Right renal cortex interstitium (tissue), 3 donors: Measurements from ENCODE around the gene PSMD8. TPM values are rescaled to one million over a fixed set of nuclear protein-coding genes. Genes with fewer than 3 reads are reported as not detected.
"Not testable (repeated sequence)": the region's sequence is repeated elsewhere in the genome, so short reads cannot be mapped to it uniquely, and the experiment has no call there.

Experiments used
- DNase-seq, 3 donors: peaks; one replicate each; pipeline ENCODE4 v3.0.0-alpha.2; 2013; ENCODE audit warnings: low read depth in 3 of 3, low spot score in 2 of 3
- polyA plus RNA-seq, 3 donors: library from polyadenylated mRNA; unstranded; fragments of 120-200 nt; gene quantifications; one replicate each; pipeline ENCODE4 v1.2.1, GENCODE V29; 2013; ENCODE audit not compliant: insufficient read length in 3 of 3

PSMD8 gene
- polyA plus RNA-seq, 3 donors = 161 to 172 (median 169) TPM

DNA sequence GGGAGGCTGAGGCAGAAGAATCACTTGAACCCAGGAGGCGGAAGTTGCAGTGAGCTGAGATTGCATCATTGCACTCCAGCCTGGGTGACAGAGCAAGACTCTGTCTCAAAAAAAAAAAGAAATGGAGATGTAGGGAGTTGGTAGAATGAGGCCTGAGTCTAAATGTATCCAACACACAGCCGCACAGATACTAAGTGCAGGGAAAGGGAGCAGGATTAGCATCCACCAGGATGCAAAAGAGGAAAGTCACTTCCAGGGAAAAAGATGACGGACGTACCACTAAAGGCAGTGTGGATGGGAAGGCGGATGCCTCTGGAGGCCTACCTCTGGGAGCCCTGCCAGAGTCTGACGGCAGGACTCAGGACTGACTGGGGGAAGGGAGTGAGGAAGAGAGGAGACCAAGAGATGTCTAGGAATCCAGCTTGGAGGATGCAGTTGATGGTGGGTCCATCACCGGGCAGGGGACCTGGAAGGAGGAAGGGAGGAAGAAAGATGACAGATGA lies 35.3 kb downstream of the PSMD8 start:
- DNase-seq = no peak

GRCh38 chr19:38410407-38410806 lies 36.0 kb downstream of the PSMD8 start:
- DNase-seq = not testable (repeated sequence)

DNA sequence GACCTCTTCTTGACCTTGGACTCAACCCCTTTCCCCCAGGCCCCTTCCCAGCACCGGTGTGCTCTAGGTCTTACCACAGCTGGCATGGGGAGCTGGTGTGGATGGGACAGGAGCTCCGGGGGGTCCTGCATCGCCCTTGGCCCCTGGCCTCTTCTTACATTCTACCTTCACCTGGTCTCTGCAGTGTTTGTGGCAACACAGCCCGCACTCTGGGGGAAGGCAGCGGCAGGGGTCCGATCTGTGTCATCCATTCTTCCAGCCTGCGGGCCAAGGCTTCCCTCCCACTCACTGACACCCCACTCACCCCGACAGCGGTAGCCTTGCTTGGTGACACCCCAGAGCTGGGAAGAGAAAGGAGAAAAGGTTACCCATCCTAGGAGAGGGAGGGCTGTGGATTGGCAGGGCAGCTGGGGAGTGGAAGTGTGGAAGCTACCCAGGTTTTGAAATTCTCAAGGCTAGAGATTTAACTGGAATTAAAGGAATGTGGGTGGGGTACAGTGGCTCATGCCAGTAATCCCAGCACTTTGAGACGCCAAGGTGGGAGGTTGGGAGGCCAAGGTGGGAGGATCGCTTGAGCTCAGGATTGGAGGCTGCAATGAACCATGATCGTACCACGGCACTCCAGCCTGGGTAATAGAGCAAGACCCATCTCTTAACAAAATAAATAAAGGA lies 36.8 kb downstream of the PSMD8 start:
- DNase-seq = no peak

GRCh38 chr19:38411898-38412297 lies 37.5 kb downstream of the PSMD8 start:
- DNase-seq = not testable (repeated sequence)

DNA sequence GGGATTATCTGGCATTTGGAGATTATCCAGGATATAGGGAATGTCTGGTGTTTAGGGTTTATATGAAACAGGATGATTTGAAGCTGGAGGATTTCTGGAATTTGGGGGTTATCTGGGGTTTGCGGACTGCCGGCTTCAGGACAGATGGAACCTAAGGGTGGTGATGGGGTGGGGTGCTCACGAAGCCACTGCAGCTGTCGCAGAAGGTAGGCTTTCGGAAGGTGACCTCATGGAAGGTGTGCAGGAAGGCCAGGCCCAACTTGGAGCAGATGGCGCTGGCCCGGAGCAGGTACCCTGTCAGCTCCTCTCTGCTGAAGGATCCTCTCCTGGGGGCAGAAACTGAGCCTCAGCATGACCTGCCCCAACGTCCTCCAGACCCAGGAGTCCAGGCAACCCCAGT lies 38.1 kb downstream of the PSMD8 start:
- DNase-seq = no peak

DNA sequence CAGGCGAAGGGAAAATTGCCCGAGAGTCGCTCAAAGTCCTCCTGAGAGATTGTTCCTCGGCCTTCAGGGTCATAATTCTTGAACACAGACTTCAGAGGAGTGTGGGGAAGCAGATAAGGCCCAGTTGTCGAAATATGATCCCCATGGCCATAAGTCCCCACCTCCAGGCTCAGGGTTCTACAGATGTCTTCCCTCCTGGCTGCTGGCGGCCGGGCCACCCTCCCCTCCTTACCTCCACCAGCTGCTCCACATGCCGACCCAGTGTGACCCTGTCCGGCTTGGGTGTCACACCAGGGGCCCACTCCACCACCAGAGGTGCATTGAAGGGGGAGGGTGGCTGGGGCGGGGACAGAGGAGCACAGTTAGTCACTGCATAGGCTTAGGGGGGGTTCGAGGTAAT lies 38.6 kb downstream of the PSMD8 start:
- no peak for DNase-seq

GRCh38 chr19:38413416-38413815 lies 39.0 kb downstream of the PSMD8 start:
- DNase-seq = no peak

DNA sequence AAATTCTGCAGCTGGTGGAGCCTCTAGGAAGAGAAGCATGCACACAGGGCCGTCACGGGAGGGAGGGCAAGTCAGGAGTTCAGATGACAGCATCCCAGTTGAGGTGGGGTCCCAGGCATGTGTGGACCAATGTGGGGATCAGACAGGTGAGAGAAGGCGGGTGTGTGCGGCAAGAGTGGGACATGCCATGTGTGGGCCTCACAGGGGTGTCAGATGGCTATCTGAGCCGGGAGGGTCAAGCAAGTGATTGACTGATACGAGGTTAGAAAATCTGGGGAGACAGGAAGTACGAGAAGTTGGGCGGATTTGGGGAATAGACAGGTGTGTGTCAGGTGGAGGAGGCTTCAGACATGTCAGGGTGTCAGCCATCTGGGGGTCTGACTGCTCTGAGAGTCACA lies 42.8 kb downstream of the PSMD8 start:
- no peak for DNase-seq

- no peak for DNase-seq
These were observed 43.5 kb downstream of the PSMD8 start for GRCh38 chr19:38417544-38418506.

DNA sequence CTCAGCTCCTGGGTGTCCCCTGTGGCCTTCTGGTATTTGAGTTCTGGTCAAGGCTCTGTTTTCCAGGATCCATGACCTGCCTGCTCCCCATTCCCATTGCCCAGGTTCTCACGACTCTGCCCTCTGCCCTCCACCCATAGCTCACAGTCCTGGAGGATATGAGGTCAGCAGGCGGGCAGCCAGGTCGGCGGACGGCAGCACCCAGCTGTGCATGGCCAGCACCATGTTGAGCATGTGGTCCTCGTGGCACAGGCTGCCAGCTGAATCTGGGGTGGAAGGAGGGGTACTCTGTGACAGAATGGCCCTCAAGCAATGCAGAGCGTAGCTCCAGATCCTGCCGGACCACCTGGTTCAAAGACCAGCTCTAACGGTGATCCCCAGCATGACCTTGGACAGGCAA lies 46.6 kb downstream of the PSMD8 start:
- no peak for DNase-seq

DNA sequence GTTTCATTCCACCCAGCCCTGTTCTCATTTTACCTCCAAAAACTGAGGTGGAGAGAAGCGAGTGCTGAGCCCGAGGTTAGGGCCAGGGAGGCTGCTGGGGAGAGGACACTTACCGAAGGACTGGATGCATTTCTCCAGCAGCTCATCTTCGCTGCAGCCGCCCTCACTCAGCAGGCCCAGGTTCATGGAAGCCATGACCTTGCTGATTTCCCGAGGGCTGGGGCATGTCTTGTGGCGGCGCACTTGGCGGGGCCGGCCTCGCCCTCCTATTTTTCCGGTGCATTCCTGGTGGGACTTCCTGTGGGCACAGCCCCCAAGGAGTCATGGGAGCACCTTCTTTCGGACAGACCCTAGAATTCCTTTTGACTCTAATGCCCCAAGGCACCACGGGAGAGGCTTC lies 47.5 kb downstream of the PSMD8 start:
- DNase-seq = no peak

DNA sequence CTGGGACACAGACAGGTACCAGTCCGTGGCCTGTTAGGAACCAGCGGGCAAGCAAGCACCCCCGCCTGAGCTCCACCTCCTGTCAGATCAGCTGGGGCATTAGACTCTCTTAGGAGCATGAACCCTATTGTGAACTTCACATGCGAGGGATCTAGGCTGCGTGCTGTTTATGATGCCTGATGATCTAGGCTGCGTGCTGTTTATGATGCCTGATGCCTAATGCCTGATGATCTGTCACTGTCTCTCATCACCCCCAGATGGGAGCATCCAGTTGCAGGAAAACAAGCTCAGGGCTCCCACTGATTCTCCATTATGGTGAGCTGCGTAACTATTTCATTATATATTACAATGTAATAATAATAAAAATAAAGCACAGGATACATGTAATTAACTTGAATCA lies 48.1 kb downstream of the PSMD8 start:
- no peak for DNase-seq

GRCh38 chr19:38424272-38424671 lies 49.9 kb downstream of the PSMD8 start:
- no peak for DNase-seq

DNA sequence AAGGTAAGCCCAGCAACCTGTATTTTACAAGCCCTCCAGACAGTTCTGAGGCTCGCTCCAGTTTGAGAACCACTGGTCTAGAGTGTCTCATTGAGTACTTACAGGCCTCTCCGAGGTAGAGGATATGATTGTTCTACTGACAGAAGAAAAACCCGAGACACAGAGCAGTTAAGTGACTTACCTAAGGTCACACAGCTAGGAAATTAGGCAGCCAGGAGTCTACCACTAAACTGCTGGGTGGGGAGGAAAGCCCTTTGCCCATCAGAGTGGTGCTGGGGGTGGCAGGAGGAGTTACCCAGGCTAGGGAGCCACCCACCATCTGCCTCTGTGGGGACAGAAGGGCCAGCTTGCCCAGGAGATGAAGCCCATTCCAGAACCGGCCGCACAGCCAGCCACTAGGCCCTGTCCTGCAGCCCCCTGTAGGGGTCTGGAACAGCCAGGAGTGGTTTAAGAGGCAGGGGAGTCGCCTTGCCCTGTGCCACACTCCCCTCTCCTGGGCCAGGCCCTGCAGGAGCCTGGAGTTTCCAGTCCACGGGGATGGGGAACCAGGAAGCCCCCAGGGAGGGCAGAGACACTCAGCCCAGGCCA lies 50.9 kb downstream of the PSMD8 start:
- no peak for DNase-seq

- no peak for DNase-seq
These were observed 51.6 kb downstream of the PSMD8 start, which contains the start of gene RASGRP4 for GRCh38 chr19:38425810-38426466. TSS of gene RASGRP4 (minus strand) at chr19:38426219. CDS start at chr19:38426091, 128 bp downstream.

- not testable (repeated sequence) for DNase-seq
These were observed 52.8 kb downstream of the PSMD8 start for GRCh38 chr19:38427035-38427677.

DNA sequence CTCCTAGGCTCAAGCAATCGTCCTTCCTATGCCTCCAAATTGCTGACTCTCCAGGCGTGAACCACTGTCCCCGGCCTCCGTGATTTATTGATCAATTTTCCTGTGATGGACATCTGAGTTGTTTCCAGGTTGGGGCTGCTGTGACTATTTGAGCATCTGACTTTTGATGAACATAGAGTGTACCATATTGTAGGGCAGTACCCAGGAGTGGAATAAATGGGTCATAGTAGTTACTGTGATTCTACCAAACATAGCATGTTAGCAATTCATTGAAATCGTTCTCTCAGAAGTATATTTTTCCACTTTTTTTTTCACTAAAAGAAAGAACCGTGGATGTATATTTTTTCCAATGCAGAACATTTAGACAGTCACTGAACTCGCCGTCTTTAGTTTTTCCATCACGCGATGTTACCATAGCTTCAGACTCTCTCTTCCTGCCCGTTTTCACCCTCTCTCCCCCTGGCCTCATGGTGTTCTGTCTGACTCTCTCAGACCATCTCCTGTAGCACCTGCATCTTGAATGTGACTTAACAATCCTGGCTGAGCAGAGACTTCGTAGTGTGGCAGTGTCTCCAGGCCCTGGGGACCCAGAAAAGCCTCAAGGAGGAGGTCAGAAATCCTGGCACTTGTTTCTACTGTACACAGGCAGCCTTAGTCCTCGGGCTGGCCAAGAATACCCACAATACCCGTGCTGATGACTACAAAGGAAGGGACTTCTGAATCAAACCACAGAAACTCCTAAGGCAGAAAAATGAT lies 54.9 kb downstream of the PSMD8 start:
- DNase-seq = no peak

- no peak for DNase-seq
These were observed 55.4 kb downstream of the PSMD8 start for GRCh38 chr19:38429811-38430156.

DNA sequence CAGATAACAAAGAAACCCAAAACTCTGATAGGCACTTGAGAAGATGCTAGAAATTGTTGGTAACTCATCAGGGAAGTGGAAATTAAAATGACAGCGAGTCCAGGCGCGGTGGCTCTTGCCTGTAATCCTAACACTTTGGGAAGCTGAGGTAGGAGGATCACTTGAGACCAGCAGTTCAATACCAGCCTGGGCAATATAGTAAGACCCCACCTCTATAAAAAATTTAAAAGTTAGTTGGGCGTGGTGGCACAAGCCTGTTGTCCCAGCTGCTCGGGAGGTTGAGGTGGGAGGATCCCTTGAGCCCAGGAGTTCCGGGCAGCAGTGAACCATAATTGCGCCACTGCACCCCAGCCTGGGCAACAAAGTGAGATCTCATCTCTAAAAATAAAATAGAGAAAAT lies 56.6 kb downstream of the PSMD8 start:
- no peak for DNase-seq
